Mucosa of descending colon (tissue), 3 donors: ENCODE measurements around the gene C3orf70. TPM values are rescaled to one million over a fixed set of nuclear protein-coding genes. Genes with fewer than 3 reads are reported as not detected.

Source experiments
- ATAC-seq: fragments of 200-7000 bp; cut with Tn5 transposase; one replicate; pipeline ENCODE4 v1.9.1; 2020; ENCODE audit warnings: mild to moderate bottlenecking, moderate library complexity
- DNase-seq, 3 donors: peaks; one replicate each; pipeline ENCODE4 v3.0.0-alpha.2; 2020
- H3K36me3 ChIP-seq: fragments of 200-600 bp; one replicate; pipeline ENCODE4 v1.8.0; 2021; ENCODE audit warnings: low read depth, mild to moderate bottlenecking
- H3K4me1 ChIP-seq: fragments of 200-600 bp; one replicate; pipeline ENCODE4 v1.8.0; 2021; ENCODE audit warnings: low read depth, mild to moderate bottlenecking
- H3K4me3 ChIP-seq: fragments of 200-600 bp; one replicate; pipeline ENCODE4 v1.8.0; 2021; ENCODE audit warnings: mild to moderate bottlenecking
- H3K9me3 ChIP-seq: fragments of 200-600 bp; one replicate; pipeline ENCODE4 v1.8.0; 2021; ENCODE audit warnings: mild to moderate bottlenecking
- CTCF ChIP-seq: fragments of 200-600 bp; IDR thresholded peaks from one replicate; pipeline ENCODE4 v1.8.0; 2022; ENCODE audit warnings: antibody characterized with exemption, mild to moderate bottlenecking
- intact Hi-C, 2 donors: fragments of 100-400 bp; cut with DNase I in 1 of 2; cut with micrococcal nuclease in 1 of 2; formaldehyde crosslinking; loops; one replicate each; pipeline versions ENCODE4 v1.11.0 to v1.11.1; 2022; cut with DNase I, micrococcal nuclease
- total RNA-seq, 3 donors: library from RNA; stranded (reverse); fragmentation: NEBNext Ultra II Directional in 2 of 3; extraction: Animal tissue kit (Norgen Biotek cat#: 25700) in 2 of 3; gene quantifications; one replicate each; pipeline versions ENCODE4 v1.2.1 to v1.2.4, GENCODE V29; 2021 to 2023
- donor health status: DM: no; HTN: no; CAD: no; lungs with moderate emphysema.
- donor health status: DM: no; HTN: no; CAD: no.
- donor health status: DM: no; HTN: yes; CAD: no.

The C3orf70 gene
- total RNA-seq, 3 donors from 2014 or later: 15.1 to 32.7 (median 16.9) TPM

GRCh38 chr3:185150561-185150960, 2.3 kb downstream of the C3orf70 start:
- no peak for DNase-seq
- no peak overlapping the region for H3K4me3 ChIP-seq
- no peak for ATAC-seq
- intact Hi-C loops: no loop called here
- no peak for TF ChIP-seq CTCF
- no peaks in the 10 kb centered on the region for H3K4me1 ChIP-seq
- H3K9me3 ChIP-seq: no peaks in the 10 kb centered on the region
- H3K36me3 ChIP-seq: no peaks in the 10 kb centered on the region

- TF ChIP-seq CTCF: no peak
- intact Hi-C loops: no loop called here
- no peak for ATAC-seq
- no peak for DNase-seq
- H3K36me3 ChIP-seq: no peaks in the 10 kb centered on the region
- H3K4me1 ChIP-seq: no peaks in the 10 kb centered on the region
- no peak overlapping the region for H3K4me3 ChIP-seq
- H3K9me3 ChIP-seq: no peaks in the 10 kb centered on the region
Measured at GRCh38 chr3:185149591-185149990, 3.3 kb downstream of the C3orf70 start.

- H3K4me1 ChIP-seq: no peaks in the 10 kb centered on the region
- no peak for TF ChIP-seq CTCF
- H3K9me3 ChIP-seq: no peaks in the 10 kb centered on the region
- intact Hi-C loops: no loop called here
- ATAC-seq (no peak), DNase-seq (no peak)
- no peak overlapping the region for H3K4me3 ChIP-seq
- H3K36me3 ChIP-seq: no peaks in the 10 kb centered on the region
Measured at GRCh38 chr3:185145511-185145910, 7.3 kb downstream of the C3orf70 start.

- no peak for TF ChIP-seq CTCF
- H3K4me1 ChIP-seq: no peaks in the 10 kb centered on the region
- ATAC-seq: no peak
- H3K4me3 ChIP-seq: no peak overlapping the region
- no peaks in the 10 kb centered on the region for H3K9me3 ChIP-seq
- intact Hi-C loops: no loop called here
- DNase-seq: no peak
- H3K36me3 ChIP-seq: no peaks in the 10 kb centered on the region
Measured at GRCh38 chr3:185144784-185145183, 8.1 kb downstream of the C3orf70 start.

GRCh38 chr3:185137821-185138220, 15.0 kb downstream of the C3orf70 start:
- Histone ChIP-seq H3K4me1 (no peaks in the 10 kb centered on the region), H3K36me3 (no peaks in the 10 kb centered on the region), H3K9me3 (no peaks in the 10 kb centered on the region), H3K4me3 (no peak overlapping the region)
- DNase-seq (no peak), ATAC-seq (no peak)
- intact Hi-C loops: no loop called here
- no peak for TF ChIP-seq CTCF

- Histone ChIP-seq H3K4me1 (no peaks in the 10 kb centered on the region), H3K36me3 (no peaks in the 10 kb centered on the region), H3K9me3 (no peaks in the 10 kb centered on the region), H3K4me3 (no peak overlapping the region)
- DNase-seq (no peak), ATAC-seq (no peak)
- intact Hi-C loops: no loop called here
- TF ChIP-seq CTCF: no peak
Measured at GRCh38 chr3:185134509-185134908, 18.4 kb downstream of the C3orf70 start.
